NCI-H345 treated with DMSO at 0.1 percent for 48 hours (cell line): ENCODE results near the gene ATXN7.

Experiments
- DNase-seq: peaks from one replicate; lab custom pipeline; 2025; ENCODE audit not compliant: unreplicated experiment; lab: John Stamatoyannopoulos, UW

The ATXN7 gene

GRCh38 chr3:63932509-63933212 is 69.0 kb downstream of the ATXN7 start:
- DNase-seq: no peak

DNA sequence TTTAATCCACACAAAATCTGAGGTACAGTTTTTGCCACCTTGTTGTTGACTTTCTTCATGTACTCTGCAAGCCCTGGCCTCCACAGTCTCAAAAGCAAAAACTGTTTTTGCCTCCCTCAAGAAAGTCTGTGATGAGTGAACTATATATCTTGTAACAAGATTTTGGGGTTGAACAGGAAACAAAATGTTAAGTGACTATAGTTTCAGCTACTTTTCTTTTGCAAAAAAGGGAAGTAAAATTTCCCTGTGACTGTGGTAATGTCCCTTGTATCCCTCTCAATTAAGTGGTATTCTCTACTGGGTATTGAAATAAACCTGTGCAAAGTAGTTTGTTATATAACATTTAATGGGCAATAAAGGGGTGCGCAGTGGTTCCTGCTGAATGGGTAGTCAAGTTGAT is 69.8 kb downstream of the ATXN7 start:
- no peak for DNase-seq

- DNase-seq: no peak
Measured at GRCh38 chr3:63934041-63934866, 70.6 kb downstream of the ATXN7 start.

- no peak for DNase-seq
Measured at GRCh38 chr3:63936925-63937324, 73.3 kb downstream of the ATXN7 start.

GRCh38 chr3:63937661-63938651 is 74.3 kb downstream of the ATXN7 start:
- no peak for DNase-seq

DNA sequence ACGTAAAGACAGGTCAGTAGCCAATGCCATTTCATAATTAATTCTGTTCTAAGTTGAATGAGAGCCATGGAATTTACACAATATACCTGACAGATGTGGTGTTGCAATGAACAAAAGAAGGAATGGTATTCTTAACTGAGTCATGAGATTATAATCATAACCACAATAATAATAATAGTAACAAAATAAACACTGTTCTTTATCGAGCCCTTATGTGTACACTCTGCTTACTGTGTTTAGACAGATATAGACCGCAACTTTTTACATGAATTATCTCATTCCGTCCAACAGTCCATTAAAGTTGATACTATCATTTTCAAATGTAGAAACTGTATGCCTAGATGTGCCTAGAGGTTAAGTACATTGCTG is 76.7 kb downstream of the ATXN7 start:
- DNase-seq: no peak

DNA sequence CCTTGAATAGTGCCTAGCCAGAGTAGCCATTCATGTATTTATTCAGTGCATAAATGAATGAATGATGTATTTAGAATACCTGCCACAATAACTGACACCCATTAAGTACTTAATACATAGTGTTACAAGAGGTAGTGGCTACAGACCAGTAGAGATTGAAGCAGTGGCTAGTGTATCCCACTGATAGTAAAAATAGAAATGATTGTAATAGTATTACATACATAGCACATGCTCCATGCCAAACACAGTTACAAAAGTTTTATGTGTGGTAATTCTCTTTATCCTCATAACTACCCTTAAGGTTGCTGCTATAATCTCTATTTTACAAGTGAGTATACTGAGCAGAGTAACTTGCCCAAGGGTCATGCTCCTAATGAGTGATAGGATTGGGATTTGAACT is 78.9 kb downstream of the ATXN7 start:
- no peak for DNase-seq

DNA sequence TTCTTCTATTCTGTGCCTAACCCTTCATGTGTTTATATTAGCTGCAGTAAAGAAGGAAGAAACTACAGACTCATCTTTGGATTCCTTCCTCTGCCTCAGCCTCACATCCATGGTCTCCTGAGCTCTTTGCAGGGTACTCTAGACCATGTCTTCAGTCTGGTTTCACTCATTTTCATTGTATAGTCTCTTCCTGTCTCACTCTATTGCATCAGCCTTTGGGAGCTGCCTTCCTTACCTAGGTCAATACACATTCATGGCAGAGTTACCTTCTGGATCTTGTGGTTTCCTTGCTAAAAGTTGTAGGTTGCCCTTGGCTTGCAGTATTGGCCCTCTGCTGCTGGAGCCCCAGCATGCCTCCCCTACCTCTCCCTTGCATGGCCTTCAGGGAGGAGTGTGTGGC is 80.0 kb downstream of the ATXN7 start:
- DNase-seq: no peak

GRCh38 chr3:63945558-63946096 is 82.0 kb downstream of the ATXN7 start:
- no peak for DNase-seq

DNA sequence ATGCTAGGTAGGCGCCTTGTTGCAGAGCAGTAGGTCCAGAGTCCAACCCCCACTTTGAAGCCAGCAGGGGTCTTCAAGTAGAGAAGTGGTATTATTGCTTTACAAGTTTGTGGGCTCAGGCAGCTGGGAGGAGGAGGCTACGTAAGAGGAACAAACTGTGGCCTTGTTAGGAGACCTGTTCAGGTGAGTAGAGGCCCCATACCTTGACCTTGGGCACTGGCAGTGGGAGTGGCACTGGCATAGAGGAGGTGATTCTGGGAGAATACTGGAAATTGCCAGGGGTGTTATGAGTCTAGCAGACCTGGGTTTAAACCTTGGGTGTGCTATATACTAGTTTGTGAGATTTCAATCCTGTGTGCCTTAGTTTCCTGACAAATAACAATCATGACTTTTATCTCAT is 83.1 kb downstream of the ATXN7 start:
- no peak for DNase-seq

- DNase-seq: no peak
Measured at GRCh38 chr3:63947594-63947993, 83.9 kb downstream of the ATXN7 start.

DNA sequence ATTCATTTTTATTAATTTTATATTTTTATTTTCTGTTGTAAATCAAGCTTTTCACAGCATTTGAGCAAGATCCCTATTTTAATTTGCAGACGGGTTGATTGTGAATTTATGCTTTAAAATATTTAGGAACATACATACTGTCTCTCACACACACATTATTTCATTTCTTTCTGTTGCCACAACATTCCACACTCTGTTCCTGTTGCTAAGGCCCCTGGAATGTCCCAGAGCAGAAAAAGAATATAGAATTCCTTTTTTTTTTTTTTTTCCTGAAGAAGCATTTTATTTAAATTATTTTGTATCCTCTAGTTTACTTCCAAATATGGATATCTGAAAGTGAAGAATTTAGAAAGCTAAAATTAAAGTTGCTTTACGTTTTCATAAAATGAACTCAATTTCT is 85.3 kb downstream of the ATXN7 start:
- no peak for DNase-seq

DNA sequence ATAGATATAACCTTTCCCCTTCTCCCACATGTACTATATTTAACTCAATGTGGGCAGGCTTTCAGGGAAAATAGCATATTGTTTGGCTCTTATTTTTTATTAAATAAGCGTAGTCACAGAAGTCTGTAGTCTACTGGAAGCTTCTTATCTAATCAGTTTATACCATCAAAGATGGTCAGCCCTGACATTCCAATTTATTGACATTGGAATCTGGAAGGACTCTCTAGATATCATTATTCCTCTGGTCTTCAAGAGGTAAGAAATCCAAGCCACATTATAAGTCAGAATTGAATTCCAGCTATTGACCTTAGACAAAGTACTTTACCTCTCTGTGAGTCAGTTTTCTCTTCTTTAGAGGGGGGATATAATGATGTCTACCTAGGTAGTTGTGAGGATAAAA is 87.0 kb downstream of the ATXN7 start:
- DNase-seq: no peak

GRCh38 chr3:63951492-63952247 is 88.0 kb downstream of the ATXN7 start:
- DNase-seq: no peak

- DNase-seq: no peak
Measured at GRCh38 chr3:63952248-63952594, 88.6 kb downstream of the ATXN7 start.

GRCh38 chr3:63954182-63954581 is 90.5 kb downstream of the ATXN7 start:
- no peak for DNase-seq

GRCh38 chr3:63955036-63955650 is 91.5 kb downstream of the ATXN7 start:
- DNase-seq: no peak

DNA sequence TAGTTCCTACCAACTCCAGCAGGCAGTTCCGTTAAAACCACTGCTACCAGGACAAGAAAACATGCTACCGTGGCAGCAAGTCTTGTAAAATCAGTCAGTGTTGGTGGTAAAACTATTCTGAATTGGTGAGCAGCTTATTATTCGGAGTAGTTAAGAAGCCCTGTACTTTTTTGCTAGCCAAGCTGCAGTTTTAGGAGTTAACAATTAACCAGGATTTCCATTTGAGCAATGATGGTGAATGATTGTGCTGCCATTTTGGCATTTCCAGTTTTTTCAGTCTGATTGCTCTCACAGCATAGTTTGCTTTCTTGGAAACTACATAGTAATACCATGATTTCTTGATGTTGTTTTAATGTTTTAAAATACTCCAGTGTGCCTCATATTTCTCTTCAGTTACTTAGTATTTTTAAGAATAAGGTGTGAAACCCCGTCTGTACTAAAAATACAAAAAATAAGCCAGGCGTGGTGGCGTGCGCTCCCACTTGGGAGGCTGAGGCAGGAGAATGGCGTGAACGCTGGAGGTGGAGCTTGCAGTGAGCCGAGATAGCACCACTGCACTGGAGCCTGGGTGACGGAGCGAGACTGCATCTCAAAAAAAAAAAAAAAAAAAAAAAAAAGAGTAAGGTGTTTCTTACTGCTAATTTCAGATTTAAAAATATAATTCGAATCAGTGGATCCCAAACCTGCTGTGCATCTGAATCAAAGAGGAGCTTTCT is 92.3 kb downstream of the ATXN7 start:
- DNase-seq: no peak

GRCh38 chr3:63959146-63959545 is 95.5 kb downstream of the ATXN7 start:
- DNase-seq: no peak
